SK-N-SH (cell line): ENCODE results near the gene PTPRD. TPM values are rescaled to one million over a fixed set of nuclear protein-coding genes. Genes with fewer than 3 reads are reported as not detected.

ENCODE experiments used
- CTCF ChIA-PET: fragments of 300-600, 350-600 bp; formaldehyde crosslinking; extraction: SDS; loops from one replicate; lab custom pipeline; 2021; lab: Yijun Ruan, JAX
- POLR2A ChIA-PET: fragments of 350-600 bp; sonication (Branson Sonifier 250); formaldehyde crosslinking; extraction: SDS; loops from one replicate; lab custom pipeline; 2020; ENCODE audit warnings: antibody characterized with exemption, inconsistent platforms; lab: Yijun Ruan, JAX
- DNase-seq: peaks from one replicate; pipeline ENCODE4 v3.0.0; 2012
- H2AFZ ChIP-seq: fragments of 200-600 bp; sonication (generic); 2 replicates; pipeline ENCODE4 v1.8.1; 2016; ENCODE audit warnings: antibody characterized with exemption, mild to moderate bottlenecking, low read depth
- H3F3A ChIP-seq: fragments of 200-600 bp; sonication (generic); replicated peaks from 2 replicates; pipeline ENCODE3; 2016; ENCODE audit warnings: antibody characterized with exemption, mild to moderate bottlenecking; ENCODE audit not compliant: insufficient read depth
- H3K27ac ChIP-seq, 2 experiments: fragments of 200-500 bp in 1 of 2; fragments of 200-600 bp in 1 of 2; sonication (Bioruptor generic) in 1 of 2; sonication (generic), shearing (Covaris generic) in 1 of 2; 2 replicates each; pipeline versions ENCODE4 v1.5.1 to v1.6.1; 2014 to 2016; ENCODE audit warnings: low read depth in 2 of 2, inconsistent platforms in 1 of 2, low read length in 1 of 2, mild to moderate bottlenecking in 1 of 2, mixed read lengths in 1 of 2
- H3K27me3 ChIP-seq: fragments of 200-600 bp; sonication (generic), shearing (Covaris generic); 2 replicates; pipeline ENCODE4 v1.6.1; 2016; ENCODE audit warnings: mixed run types; ENCODE audit not compliant: insufficient read depth
- H3K36me3 ChIP-seq, 2 experiments: fragments of 200-500 bp in 1 of 2; fragments of 200-600 bp in 1 of 2; sonication (Bioruptor generic) in 1 of 2; sonication (generic) in 1 of 2; replicated peaks in 1 of 2; 2 replicates each; pipeline versions ENCODE3 to v1.5.1; 2014 to 2016; ENCODE audit warnings: low read length in 1 of 2, mild to moderate bottlenecking in 1 of 2; ENCODE audit not compliant: insufficient read depth in 2 of 2, control insufficient read depth in 1 of 2
- H3K4me1 ChIP-seq, 2 experiments: fragments of 200-500 bp in 1 of 2; fragments of 200-600 bp in 1 of 2; sonication (Bioruptor generic) in 1 of 2; sonication (generic), shearing (Covaris generic) in 1 of 2; 2 replicates each; pipeline versions ENCODE4 v1.5.1 to v1.6.1; 2014 to 2016; ENCODE audit warnings: low read depth in 1 of 2, low read length in 1 of 2, mixed run types in 1 of 2; ENCODE audit not compliant: insufficient read depth in 2 of 2, control insufficient read depth in 1 of 2
- H3K4me2 ChIP-seq: fragments of 200-600 bp; sonication (generic), shearing (Covaris generic); 2 replicates; pipeline ENCODE4 v1.6.1; 2017; ENCODE audit warnings: mixed run types
- H3K4me3 ChIP-seq, 2 experiments: fragments of 200-500 bp in 1 of 2; fragments of 200-600 bp in 1 of 2; sonication (Bioruptor generic) in 1 of 2; sonication (generic), shearing (Covaris generic) in 1 of 2; 2 replicates each; pipeline versions ENCODE4 v1.5.1 to v1.8.1; 2014 to 2016; ENCODE audit warnings: low read depth in 2 of 2, inconsistent platforms in 1 of 2, low read length in 1 of 2, mild to moderate bottlenecking in 1 of 2, mixed read lengths in 1 of 2, moderate library complexity in 1 of 2
- H3K79me2 ChIP-seq: fragments of 200-600 bp; sonication (generic); 2 replicates; pipeline ENCODE4 v1.8.1; 2017; ENCODE audit warnings: mild to moderate bottlenecking; ENCODE audit not compliant: insufficient read depth
- H3K9ac ChIP-seq: fragments of 200-600 bp; sonication (generic); 2 replicates; pipeline ENCODE4 v1.6.1; 2017; ENCODE audit warnings: mixed run types
- H3K9me2 ChIP-seq: fragments of 200-600 bp; sonication (generic); 2 replicates; pipeline ENCODE4 v1.6.1; 2017; ENCODE audit warnings: mixed run types
- H3K9me3 ChIP-seq: fragments of 200-600 bp; sonication (generic); 2 replicates; pipeline ENCODE4 v1.6.1; 2017; ENCODE audit warnings: mixed run types, mild to moderate bottlenecking, moderate library complexity
- H4K20me1 ChIP-seq: fragments of 200-600 bp; sonication (generic); 2 replicates; pipeline ENCODE4 v1.6.1; 2017; ENCODE audit warnings: mild to moderate bottlenecking, mixed run types; ENCODE audit not compliant: insufficient read depth
- ELF1 ChIP-seq: IDR thresholded peaks from 2 replicates; pipeline ENCODE4 v1.4.0; 2012
- EZH2phosphoT487 ChIP-seq: fragments of 200-600 bp; sonication (generic); IDR thresholded peaks from 2 replicates; pipeline ENCODE4 v1.6.1; 2017; ENCODE audit warnings: low read depth, mixed run types, mild to moderate bottlenecking, antibody characterized with exemption, moderate library complexity, borderline replicate concordance
- FOXJ3 ChIP-seq: sonication (generic); formaldehyde crosslinking; IDR thresholded peaks from 2 replicates; pipeline ENCODE4 v1.5.1; 2020; ENCODE audit warnings: mild to moderate bottlenecking, missing genetic modification reagents
- FOXM1 ChIP-seq: IDR thresholded peaks from 2 replicates; pipeline ENCODE4 v1.4.0; 2012; ENCODE audit warnings: low read depth, mild to moderate bottlenecking
- GABPA ChIP-seq: IDR thresholded peaks from 2 replicates; pipeline ENCODE4 v1.4.0; 2012; ENCODE audit warnings: low read depth, mild to moderate bottlenecking
- GATA2 ChIP-seq: sonication (generic); formaldehyde crosslinking; IDR thresholded peaks from 2 replicates; pipeline ENCODE4 v1.5.0; 2020; ENCODE audit warnings: mild to moderate bottlenecking, missing genetic modification reagents
- JUND ChIP-seq: IDR thresholded peaks from 2 replicates; pipeline ENCODE4 v1.4.0; 2012
- MXI1 ChIP-seq: IDR thresholded peaks from 2 replicates; pipeline ENCODE4 v1.6.1; 2012; ENCODE audit warnings: mild to moderate bottlenecking, low read depth, low read length, improper control_type of control experiment
- NRF1 ChIP-seq: IDR thresholded peaks from 2 replicates; pipeline ENCODE4 v1.6.1; 2012; ENCODE audit warnings: low read depth, mild to moderate bottlenecking, low read length
- POLR2AphosphoS5 ChIP-seq: IDR thresholded peaks from 2 replicates; pipeline ENCODE4 v1.6.1; 2012; ENCODE audit warnings: low read depth, low read length
- RAD21 ChIP-seq: IDR thresholded peaks from 2 replicates; pipeline ENCODE4 v1.6.1; 2012; ENCODE audit warnings: mild to moderate bottlenecking, low read length
- RFX5 ChIP-seq: IDR thresholded peaks from 2 replicates; pipeline ENCODE4 v1.6.1; 2012; ENCODE audit warnings: mild to moderate bottlenecking, improper control_type of control experiment, low read length
- RXRA ChIP-seq: IDR thresholded peaks from 2 replicates; pipeline ENCODE4 v1.4.0; 2012; ENCODE audit warnings: low read depth, mild to moderate bottlenecking, borderline replicate concordance
- SMC3 ChIP-seq: IDR thresholded peaks from 2 replicates; pipeline ENCODE4 v1.6.1; 2012; ENCODE audit warnings: low read depth, low read length, improper control_type of control experiment
- TEAD4 ChIP-seq: IDR thresholded peaks from 2 replicates; pipeline ENCODE4 v1.4.0; 2012; ENCODE audit warnings: mild to moderate bottlenecking, borderline replicate concordance; ENCODE audit not compliant: insufficient read depth
- WGBS: methylation state at CpG from one replicate; pipeline ENCODE4 v1.1.6; 2017; ENCODE audit warnings: low lambda C conversion rate; 5-methylcytosine and 5-hydroxymethylcytosine counted together
- polyA plus RNA-seq, 3 experiments: library from polyadenylated mRNA; depleted of rRNA; stranded (reverse); fragments of >200 nt; gene quantifications; 2 replicates each; pipeline ENCODE4 v1.2.3, GENCODE V29; 2012
- TF ChIP-seq, protein P1 (sequence below): IDR thresholded peaks from 2 replicates; pipeline ENCODE4 v1.4.0; 2012; ENCODE audit warnings: low read depth
- TF ChIP-seq, protein P2 (sequence below): IDR thresholded peaks from 2 replicates; pipeline ENCODE4 v1.4.0; 2012; ENCODE audit warnings: low read depth, borderline replicate concordance
- TF ChIP-seq, protein P3 (sequence below): fragments of 200-600 bp; sonication (generic); IDR thresholded peaks from 2 replicates; pipeline ENCODE4 v1.6.1; 2017; ENCODE audit warnings: antibody characterized with exemption, mild to moderate bottlenecking, moderate library complexity

Gene PTPRD
- polyA plus RNA-seq, 1 of the 3 experiments (the other 2 are of a cell fraction), result 0.15 TPM

DNA sequence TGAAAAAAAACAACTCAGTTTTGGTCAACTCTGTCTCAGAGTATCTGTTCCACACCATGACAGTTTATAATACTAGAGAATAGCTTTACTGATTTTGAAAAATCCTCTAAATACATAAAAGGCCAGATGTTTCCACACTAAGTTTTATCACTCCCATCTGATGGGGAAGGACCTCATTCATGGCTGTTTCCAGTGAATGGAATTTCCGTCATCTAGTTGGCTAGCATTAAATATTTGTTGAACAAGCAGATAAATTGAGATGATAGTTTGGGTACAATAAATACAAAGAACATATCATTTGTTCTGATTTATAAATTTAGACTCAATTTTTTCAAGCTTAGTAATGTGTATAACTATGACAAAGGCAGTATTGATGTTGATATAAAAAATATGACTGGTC, 408.5 kb downstream of the PTPRD start:
- Histone ChIP-seq H3K9me3 (no peaks in the 10 kb centered on the region), H3K36me3 (no peaks in the 10 kb centered on the region), H3K4me2 (no peak overlapping the region), H3K4me1 (no peaks in the 10 kb centered on the region), H3K27ac (no peak overlapping the region), H3K27me3 (no peaks in the 10 kb centered on the region), H2AFZ (no peak overlapping the region), H3K9me2 (no peaks in the 10 kb centered on the region), H3F3A (no peaks in the 10 kb centered on the region), H3K79me2 (no peaks in the 10 kb centered on the region), H3K9ac (no peak overlapping the region), H4K20me1 (no peaks in the 10 kb centered on the region), H3K4me3 (no peak overlapping the region)
- WGBS, result 38% methylated on average over 1 of the region's 1 CpG
- ChIA-PET CTCF (no interaction called here), POLR2A (no interaction called here)
- TF ChIP-seq GABPA (no peak), POLR2AphosphoS5 (no peak), MXI1 (no peak), RXRA (no peak), GATA2 (no peak), SMC3 (no peak), EZH2phosphoT487 (no peak), RAD21 (no peak), TEAD4 (no peak), ELF1 (no peak), FOXM1 (no peak)
- TF ChIP-seq, protein P1, sequence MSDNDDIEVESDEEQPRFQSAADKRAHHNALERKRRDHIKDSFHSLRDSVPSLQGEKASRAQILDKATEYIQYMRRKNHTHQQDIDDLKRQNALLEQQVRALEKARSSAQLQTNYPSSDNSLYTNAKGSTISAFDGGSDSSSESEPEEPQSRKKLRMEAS, result no peak
- TF ChIP-seq, protein P2, sequence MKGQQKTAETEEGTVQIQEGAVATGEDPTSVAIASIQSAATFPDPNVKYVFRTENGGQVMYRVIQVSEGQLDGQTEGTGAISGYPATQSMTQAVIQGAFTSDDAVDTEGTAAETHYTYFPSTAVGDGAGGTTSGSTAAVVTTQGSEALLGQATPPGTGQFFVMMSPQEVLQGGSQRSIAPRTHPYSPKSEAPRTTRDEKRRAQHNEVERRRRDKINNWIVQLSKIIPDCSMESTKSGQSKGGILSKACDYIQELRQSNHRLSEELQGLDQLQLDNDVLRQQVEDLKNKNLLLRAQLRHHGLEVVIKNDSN, result no peak
- TF ChIP-seq, protein P3, sequence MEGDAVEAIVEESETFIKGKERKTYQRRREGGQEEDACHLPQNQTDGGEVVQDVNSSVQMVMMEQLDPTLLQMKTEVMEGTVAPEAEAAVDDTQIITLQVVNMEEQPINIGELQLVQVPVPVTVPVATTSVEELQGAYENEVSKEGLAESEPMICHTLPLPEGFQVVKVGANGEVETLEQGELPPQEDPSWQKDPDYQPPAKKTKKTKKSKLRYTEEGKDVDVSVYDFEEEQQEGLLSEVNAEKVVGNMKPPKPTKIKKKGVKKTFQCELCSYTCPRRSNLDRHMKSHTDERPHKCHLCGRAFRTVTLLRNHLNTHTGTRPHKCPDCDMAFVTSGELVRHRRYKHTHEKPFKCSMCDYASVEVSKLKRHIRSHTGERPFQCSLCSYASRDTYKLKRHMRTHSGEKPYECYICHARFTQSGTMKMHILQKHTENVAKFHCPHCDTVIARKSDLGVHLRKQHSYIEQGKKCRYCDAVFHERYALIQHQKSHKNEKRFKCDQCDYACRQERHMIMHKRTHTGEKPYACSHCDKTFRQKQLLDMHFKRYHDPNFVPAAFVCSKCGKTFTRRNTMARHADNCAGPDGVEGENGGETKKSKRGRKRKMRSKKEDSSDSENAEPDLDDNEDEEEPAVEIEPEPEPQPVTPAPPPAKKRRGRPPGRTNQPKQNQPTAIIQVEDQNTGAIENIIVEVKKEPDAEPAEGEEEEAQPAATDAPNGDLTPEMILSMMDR, result no peak
- DNase-seq, result no peak

DNA sequence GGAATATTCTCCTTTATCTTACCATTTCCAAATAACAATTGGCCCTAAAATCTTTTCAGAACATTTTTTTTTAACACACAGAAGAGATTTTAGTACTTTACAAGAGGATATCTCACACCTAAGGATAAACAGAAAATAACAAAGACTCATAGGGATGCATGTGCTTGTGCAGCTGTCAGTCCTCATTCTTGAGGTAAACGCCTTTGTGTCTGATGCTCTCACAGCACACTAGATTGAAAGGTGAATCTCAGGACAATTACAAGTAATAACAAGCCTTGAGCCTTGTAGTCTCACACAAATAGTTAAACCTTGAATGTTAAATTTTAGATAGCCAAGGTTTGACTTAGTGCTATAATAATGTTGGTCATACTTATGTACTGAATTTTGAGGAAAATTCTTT, 439.2 kb downstream of the PTPRD start:
- no peak for DNase-seq
- POLR2A ChIA-PET, result no interaction called here
- no peak overlapping the region for H3K4me3 ChIP-seq
- TF ChIP-seq RFX5, result no peak
- TF ChIP-seq FOXJ3, result no peak
- no peak for TF ChIP-seq NRF1
- TF ChIP-seq EZH2phosphoT487, result no peak
- TF ChIP-seq JUND, result no peak
- TF ChIP-seq, all 33 proteins: peak for 0
- Histone ChIP-seq H4K20me1 (no peaks in the 10 kb centered on the region), H3K9ac (no peak overlapping the region), H3K27me3 (no peaks in the 10 kb centered on the region), H3K79me2 (no peaks in the 10 kb centered on the region), H3F3A (no peaks in the 10 kb centered on the region), H2AFZ (no peak overlapping the region), H3K4me2 (no peak overlapping the region), H3K9me3 (no peaks in the 10 kb centered on the region), H3K36me3 (no peaks in the 10 kb centered on the region), H3K4me1 (no peaks in the 10 kb centered on the region), H3K9me2 (no peaks in the 10 kb centered on the region), H3K27ac (no peak overlapping the region)
- CTCF ChIA-PET, result no interaction called here
- WGBS, result 12% methylated on average over 1 of the region's 1 CpG
